Medulla oblongata (tissue), 1 donor: ENCODE measurements around the gene CYP8B1.
"Not testable (repeated sequence)": the region's sequence is repeated elsewhere in the genome, so short reads cannot be mapped to it uniquely, and the experiment has no call there.

Experiments used
- DNase-seq: peaks from one replicate; pipeline ENCODE4 v3.0.0-alpha.2; 2015; ENCODE audit errors: extremely low spot score

The CYP8B1 gene

GRCh38 chr3:42886294-42886822 is 10.7 kb upstream of the CYP8B1 start:
- no peak for DNase-seq

GRCh38 chr3:42884324-42884723 is 8.6 kb upstream of the CYP8B1 start:
- no peak for DNase-seq

GRCh38 chr3:42883251-42883930 is 7.7 kb upstream of the CYP8B1 start:
- not testable (repeated sequence) for DNase-seq

- peak; percentile 89 for DNase-seq
Observed at GRCh38 chr3:42880601-42881451, 5.1 kb upstream of the CYP8B1 start.

- DNase-seq, result no peak
Observed at GRCh38 chr3:42880183-42880582, 4.5 kb upstream of the CYP8B1 start.

GRCh38 chr3:42877881-42878280 is 2.2 kb upstream of the CYP8B1 start:
- DNase-seq, result no peak

GRCh38 chr3:42876940-42877720 is 1.5 kb upstream of the CYP8B1 start:
- no peak for DNase-seq

GRCh38 chr3:42876401-42876800 is 722 bp upstream of the CYP8B1 start:
- DNase-seq, result no peak

- no peak for DNase-seq
Observed at GRCh38 chr3:42874749-42875148, 930 bp downstream of the CYP8B1 start.

GRCh38 chr3:42873221-42873982 is 2.3 kb downstream of the CYP8B1 start:
- DNase-seq, result no peak

GRCh38 chr3:42872718-42873117 is 3.0 kb downstream of the CYP8B1 start:
- no peak for DNase-seq

GRCh38 chr3:42871592-42872196 is 4.0 kb downstream of the CYP8B1 start:
- DNase-seq, result no peak

GRCh38 chr3:42868841-42869240 is 6.8 kb downstream of the CYP8B1 start:
- DNase-seq, result no peak

GRCh38 chr3:42867138-42867537 is 8.5 kb downstream of the CYP8B1 start:
- no peak for DNase-seq

- DNase-seq, result no peak
Observed at GRCh38 chr3:42865256-42865655, 10.4 kb downstream of the CYP8B1 start.

GRCh38 chr3:42864321-42864950 is 11.2 kb downstream of the CYP8B1 start:
- no peak for DNase-seq

- no peak for DNase-seq
Observed at GRCh38 chr3:42856544-42856943, 19.1 kb downstream of the CYP8B1 start.

GRCh38 chr3:42855547-42856380 is 19.9 kb downstream of the CYP8B1 start:
- no peak for DNase-seq

- DNase-seq, result no peak
Observed at GRCh38 chr3:42855219-42855546, 20.5 kb downstream of the CYP8B1 start.
